Measurements from ENCODE around the gene KCNMA1. TPM values are rescaled to one million over a fixed set of nuclear protein-coding genes. Genes with fewer than 3 reads are reported as not detected.

KCNMA1 gene
- total and polyA plus RNA-seq, 8 donors, result 2.8 to 21.1 (median 4.3) TPM

DNA sequence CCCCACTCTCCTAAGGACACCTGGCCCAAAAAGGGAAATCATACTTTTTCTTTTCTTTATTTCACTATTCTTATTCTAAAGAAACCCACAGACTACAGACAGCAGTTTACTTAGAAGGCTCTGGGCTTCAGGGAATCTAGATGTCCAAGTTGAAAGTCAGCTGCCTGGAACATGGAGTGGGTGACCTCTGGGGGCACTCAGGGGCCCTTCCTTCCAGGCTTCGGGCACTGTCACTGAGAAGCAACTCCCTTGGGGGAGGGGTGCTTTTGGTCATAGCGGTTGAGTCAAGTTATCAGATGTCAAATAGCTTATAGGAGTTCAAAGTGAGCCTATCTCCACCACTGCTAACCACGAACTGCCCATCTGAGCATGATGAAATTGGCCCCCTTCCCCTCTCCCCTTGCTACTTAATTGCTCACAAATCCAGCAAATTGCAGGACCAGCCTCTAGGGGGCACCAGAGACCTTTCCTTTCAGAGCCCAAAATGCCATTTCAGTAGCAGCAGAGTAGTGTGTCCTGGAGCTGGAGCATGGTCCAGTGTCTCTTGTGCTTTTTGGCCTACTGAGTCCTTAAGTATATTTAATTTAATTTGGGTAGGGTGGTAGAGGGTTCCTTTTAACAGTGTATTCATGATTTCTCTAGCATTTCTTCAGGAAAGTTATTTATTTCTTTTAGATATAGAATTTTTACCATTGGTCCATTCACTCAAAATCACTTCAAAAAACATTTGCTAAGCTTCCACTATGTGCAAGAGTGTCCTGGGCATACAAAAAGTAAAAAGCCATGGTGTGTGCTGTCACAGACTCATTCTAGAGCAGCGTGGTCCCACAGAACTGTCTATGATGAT, 463.8 kb downstream of the KCNMA1 start:
- DNase-seq (peak in 3 of 4 donors; percentile 51 to 82 (median 70)), ATAC-seq (peak; percentile 96)
- intact Hi-C loops (cut with DNase I), result loop anchor here (5.0 to 10.0 kb wide), 3 partner anchors 221 to 473 kb away; no protein-coding TSS in a partner anchor
- no peak overlapping the region for H3K4me3 ChIP-seq
- no peaks in the 10 kb centered on the region for H3K4me1 ChIP-seq
- no peak overlapping the region for H3K27ac ChIP-seq
- TF ChIP-seq, protein P1, sequence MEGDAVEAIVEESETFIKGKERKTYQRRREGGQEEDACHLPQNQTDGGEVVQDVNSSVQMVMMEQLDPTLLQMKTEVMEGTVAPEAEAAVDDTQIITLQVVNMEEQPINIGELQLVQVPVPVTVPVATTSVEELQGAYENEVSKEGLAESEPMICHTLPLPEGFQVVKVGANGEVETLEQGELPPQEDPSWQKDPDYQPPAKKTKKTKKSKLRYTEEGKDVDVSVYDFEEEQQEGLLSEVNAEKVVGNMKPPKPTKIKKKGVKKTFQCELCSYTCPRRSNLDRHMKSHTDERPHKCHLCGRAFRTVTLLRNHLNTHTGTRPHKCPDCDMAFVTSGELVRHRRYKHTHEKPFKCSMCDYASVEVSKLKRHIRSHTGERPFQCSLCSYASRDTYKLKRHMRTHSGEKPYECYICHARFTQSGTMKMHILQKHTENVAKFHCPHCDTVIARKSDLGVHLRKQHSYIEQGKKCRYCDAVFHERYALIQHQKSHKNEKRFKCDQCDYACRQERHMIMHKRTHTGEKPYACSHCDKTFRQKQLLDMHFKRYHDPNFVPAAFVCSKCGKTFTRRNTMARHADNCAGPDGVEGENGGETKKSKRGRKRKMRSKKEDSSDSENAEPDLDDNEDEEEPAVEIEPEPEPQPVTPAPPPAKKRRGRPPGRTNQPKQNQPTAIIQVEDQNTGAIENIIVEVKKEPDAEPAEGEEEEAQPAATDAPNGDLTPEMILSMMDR (IDR thresholded peaks at IDR 0.05), result peak; percentile 78 to 89
- H3K36me3 ChIP-seq, result no peaks in the 10 kb centered on the region
- H3K27me3 ChIP-seq, result peaks cover 0 to 10% of the 10 kb centered on the region in 2 donors
- no peaks in the 10 kb centered on the region for H3K9me3 ChIP-seq

DNA sequence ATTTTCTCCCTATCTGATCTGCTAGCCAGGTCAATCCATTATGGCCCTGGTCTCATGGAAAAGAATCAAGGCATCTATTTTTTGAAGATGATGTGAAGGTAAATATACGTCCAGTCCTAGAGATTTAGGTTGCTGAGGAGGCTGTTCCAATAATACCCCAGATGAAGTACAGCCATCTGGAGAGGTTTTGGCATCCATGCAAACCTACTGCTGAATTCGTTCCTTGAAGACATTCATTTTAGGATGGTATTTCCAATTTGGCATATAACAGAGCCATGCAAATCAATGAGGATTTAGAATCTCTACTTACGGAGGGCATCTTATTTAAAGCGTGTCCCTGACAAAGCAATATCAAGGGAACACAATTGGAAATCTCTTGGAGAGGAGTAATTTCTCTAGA, 465.5 kb downstream of the KCNMA1 start:
- ATAC-seq, result no peak
- Histone ChIP-seq H3K9me3 (no peaks in the 10 kb centered on the region), H3K27me3 (peaks cover 0 to 10% of the 10 kb centered on the region in 2 donors), H3K36me3 (no peaks in the 10 kb centered on the region), H3K27ac (no peak overlapping the region), H3K4me1 (no peaks in the 10 kb centered on the region), H3K4me3 (no peak overlapping the region)
- TF ChIP-seq, protein P1 (IDR thresholded peaks at IDR 0.05), result no peak
- intact Hi-C loops (cut with DNase I), result loop anchor here (5.0 to 10.0 kb wide), 3 partner anchors 223 to 475 kb away; no protein-coding TSS in a partner anchor
- no peak for DNase-seq

DNA sequence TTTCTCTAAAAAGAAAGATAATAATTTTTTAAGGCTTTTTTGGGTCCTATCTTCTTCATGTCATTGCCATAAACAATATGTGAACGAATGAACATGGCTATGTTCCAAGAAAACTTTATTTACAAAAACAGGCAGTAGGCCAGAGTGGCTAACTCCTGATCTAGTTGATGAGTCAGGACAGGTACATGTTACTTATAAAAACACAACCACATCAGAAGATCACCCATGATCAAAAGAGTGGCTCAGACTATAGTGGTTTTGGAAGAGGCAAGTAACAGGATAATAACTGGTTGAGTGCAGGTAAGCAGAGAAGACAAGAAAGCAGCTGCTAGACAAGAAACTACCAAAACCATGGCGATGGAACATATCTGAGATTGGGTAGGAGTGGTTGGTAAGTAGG, 468.7 kb downstream of the KCNMA1 start:
- TF ChIP-seq, protein P1 (IDR thresholded peaks at IDR 0.05), result no peak
- DNase-seq (no peak), ATAC-seq (no peak)
- intact Hi-C loops (cut with DNase I), result no loop called here
- Histone ChIP-seq H3K27ac (no peak overlapping the region), H3K27me3 (peaks cover 0 to 18% of the 10 kb centered on the region in 2 donors), H3K9me3 (no peaks in the 10 kb centered on the region), H3K36me3 (no peaks in the 10 kb centered on the region), H3K4me1 (peaks cover 8 to 9% of the 10 kb centered on the region in 2 donors), H3K4me3 (no peak overlapping the region)

DNA sequence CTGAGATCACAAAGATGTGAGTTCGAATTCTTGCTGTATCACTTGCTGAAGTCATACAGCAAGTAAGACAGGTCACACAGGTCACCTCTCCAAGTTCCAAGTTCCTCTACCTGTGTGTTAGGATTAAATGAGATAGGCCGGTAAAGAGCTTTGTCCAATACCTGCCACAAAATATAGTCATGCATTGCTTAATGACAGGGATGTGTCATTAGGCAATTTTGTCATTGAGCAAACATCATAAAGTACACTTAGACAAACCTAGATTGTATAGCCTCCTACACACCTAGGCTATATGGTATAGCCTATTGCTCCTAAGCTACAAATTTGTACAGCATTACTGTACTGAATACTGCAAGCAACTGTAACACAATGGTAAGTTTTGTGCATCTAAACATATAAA, 469.4 kb downstream of the KCNMA1 start:
- no peaks in the 10 kb centered on the region for H3K9me3 ChIP-seq
- peaks cover 0 to 22% of the 10 kb centered on the region in 2 donors for H3K27me3 ChIP-seq
- ATAC-seq (no peak), DNase-seq (no peak)
- intact Hi-C loops (cut with DNase I), result no loop called here
- H3K4me3 ChIP-seq, result no peak overlapping the region
- no peaks in the 10 kb centered on the region for H3K36me3 ChIP-seq
- no peak overlapping the region for H3K27ac ChIP-seq
- H3K4me1 ChIP-seq, result peaks cover 8 to 9% of the 10 kb centered on the region in 2 donors
- TF ChIP-seq, protein P1 (IDR thresholded peaks at IDR 0.05), result no peak

DNA sequence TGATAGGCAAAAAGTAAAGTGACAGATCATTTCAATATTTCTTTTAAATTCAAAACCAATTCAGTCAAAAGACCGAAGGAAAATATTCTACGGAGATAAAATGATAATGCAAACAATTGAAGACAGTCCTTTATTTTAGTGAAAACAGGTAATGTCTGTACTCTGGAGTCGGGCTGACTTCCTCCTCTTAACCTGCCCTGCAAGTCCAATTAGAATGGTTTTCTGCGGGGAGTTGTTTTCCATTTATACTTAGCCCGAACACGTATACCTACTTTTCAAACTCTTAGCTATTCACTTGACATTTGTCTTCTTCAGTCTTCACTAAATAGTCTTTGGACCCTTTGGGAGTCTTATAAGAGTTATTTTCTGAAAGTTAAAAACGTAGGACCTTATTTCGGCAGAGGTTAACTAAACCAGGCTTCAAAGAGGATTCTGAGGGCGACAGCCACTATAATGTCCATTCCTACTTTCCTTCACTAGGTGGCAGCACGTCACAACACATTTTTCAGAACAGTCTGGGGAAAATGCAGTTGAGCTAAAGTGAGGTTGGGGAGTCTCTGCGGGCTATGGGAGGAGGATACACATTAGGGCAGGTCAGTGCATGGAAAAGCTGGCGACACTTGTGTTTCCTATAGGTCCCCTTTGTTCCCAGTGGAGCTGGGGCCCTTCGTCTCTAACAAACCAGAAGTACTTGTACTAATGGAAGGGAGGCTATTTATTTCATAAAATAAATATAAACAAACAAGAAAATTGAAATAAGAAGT, 472.0 kb downstream of the KCNMA1 start:
- Histone ChIP-seq H3K27ac (no peak overlapping the region), H3K4me1 (peaks cover 8 to 9% of the 10 kb centered on the region in 2 donors), H3K4me3 (no peak overlapping the region), H3K27me3 (peaks cover 0 to 21% of the 10 kb centered on the region in 2 donors), H3K36me3 (no peaks in the 10 kb centered on the region), H3K9me3 (no peaks in the 10 kb centered on the region)
- ATAC-seq (peak; percentile 91), DNase-seq (peak in 2 of 4 donors; percentile 54 to 67)
- TF ChIP-seq, protein P1 (IDR thresholded peaks at IDR 0.05), result peak; percentile 70 to 73
- intact Hi-C loops (cut with DNase I), result no loop called here

Measured in left lung (tissue), 10 donors.